HG03460 (cell line): Measurements from ENCODE around the gene SGCD.

ENCODE experiments used
- ATAC-seq: cut with Tn5 transposase; IDR thresholded peaks from one replicate; pipeline ENCODE4 v1.9.1; 2021; ENCODE audit not compliant: unreplicated experiment

The SGCD gene

DNA sequence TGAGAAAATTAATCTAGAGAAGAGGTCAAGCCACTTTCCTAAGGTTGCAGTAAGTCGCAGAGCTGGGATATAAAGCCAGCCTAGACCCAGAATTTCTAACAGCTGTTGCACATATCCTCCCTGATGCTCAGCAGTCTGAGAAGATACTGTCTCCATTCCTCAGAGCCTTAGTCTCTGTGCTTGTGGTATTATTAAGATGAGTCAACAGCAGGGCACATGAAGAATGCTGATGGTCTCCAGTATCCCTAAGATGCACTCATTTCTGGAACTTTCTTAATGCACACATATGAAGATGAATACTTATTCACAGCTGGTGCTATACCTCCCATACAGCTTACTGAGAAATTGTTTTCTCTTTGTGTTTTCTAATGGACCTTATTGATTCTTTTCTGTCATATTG, 32.5 kb downstream of the SGCD start:
- no peak for ATAC-seq

DNA sequence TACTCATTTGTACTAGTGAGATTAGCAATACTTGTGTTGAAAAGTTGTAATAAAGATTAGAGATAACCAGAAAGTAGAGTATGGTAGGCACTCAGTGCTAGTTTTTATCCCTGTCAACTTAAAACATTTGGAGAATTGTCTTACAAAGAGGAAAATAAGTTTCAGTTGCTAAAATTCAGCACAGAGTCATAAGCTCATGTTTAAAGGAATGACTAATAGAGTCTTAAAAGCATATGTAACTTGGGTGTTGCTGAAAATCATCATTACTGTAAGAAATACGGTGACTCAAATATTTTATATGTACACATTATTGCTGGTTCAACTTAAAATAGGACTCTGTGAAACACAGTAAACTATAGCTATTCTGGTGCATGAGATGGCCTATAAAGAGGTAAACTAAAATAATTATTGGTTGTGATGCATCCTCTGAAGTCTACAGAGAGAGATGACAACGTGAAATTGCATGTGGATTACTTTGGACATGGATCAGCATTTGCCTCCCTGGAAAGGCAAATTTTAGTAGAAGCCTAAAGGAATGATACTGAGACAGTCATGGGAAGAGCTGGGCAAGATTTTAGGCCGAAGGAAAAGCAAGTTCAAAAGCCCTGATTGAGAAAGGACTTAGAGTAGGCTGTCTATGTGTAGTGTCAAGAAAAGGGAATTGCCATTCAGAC, 34.6 kb downstream of the SGCD start:
- ATAC-seq = no peak

DNA sequence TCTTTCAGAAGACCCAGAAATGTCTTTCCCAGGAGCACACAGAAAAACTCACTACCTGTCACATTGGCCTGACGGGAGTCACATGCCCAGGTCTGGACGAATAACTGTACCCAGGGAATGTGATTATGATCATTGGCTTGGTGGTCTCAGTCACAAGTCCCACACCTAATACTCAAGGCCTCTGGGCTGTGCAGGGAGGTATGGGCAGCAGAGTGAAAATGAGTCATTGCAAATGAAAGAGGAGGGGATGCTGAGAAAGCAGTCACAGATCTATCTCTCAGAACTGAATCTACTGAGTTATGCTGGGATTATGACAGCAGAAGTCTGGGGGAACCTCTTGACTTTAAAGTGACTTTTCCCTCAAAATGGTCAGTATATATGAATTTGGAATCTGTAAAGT, 36.9 kb downstream of the SGCD start:
- no peak for ATAC-seq

DNA sequence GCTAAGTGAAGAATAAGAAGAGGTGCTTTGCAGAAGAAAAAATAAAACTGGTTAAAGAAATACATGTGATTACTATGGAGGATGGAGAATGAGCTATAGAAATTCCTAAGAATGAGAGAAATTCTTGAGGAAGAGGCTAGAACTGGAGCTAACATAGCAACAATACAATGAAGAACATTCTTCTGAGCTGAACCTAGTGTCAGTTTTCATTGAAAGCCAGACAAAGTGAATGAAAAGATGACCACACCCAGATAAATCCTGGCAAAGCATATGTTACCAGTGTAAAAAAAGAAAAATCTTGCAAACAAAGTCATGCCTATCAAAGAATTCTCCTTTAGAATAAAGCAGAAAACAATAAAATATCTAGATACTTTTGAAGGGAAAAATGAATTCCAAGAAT, 39.6 kb downstream of the SGCD start:
- ATAC-seq = no peak

DNA sequence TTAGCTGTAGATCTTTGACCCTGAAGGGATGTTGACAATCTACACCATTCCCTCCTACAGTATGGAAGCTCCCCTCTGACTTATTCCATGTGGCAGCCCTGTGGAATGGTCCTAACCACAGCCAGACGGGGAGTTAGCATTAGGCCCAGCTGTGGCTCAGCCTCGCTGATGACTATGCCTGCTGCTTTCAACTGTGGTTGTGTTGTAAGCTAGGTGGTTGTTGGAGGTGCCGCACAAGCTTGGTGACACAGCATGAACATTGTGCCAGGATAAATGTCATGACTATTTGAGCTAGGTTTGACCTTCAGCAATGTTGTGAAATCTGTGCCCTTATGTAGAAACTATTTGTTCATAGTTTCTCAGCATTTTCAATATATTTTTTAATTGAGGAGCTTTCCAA, 40.6 kb downstream of the SGCD start:
- no peak for ATAC-seq

DNA sequence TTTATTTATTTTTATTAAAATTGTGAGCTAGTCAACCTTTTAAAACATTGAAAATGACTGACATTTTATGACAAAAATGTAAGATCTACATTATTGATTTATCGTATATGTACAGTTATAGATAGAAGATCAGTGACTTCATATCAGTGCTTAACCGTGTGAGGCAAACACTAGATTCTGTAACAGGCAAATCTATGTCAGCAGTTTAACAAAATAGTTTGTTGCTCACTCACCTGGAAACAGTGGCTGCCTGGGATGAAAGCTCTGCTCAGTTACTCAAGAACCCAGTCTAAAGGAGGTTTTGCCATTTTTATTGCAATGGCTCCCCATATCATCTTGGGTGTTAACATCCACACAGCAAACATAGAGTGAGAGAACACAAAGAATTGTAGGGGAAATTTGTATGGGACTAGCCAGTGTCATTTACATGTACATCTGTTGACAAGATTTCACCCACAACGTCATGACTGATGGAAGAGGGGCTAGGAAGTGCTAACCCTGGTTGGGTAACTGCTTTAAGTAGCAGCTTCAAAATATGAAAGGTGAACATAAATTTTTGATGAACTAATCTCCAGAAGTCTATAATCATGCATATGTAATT, 49.0 kb downstream of the SGCD start:
- ATAC-seq = peak; percentile 61

DNA sequence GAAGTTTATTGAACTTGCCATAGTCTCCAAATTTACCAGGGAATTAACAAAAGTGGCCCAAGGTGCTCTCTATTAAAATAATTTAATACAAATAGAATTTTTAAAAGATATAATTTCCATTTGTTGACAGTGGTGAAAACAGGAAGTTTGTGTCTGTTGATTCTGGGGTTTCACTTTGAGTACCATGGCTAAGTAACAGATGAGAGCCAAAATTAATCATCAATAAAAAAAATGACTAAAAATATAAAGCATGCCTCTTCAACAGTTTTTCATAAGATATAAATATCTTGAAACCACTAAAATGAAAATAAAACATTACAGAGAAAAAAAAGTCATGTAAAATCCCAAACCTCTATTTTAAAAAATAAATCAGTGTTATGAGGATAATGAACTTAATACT, 49.8 kb downstream of the SGCD start:
- ATAC-seq = peak; percentile 72

DNA sequence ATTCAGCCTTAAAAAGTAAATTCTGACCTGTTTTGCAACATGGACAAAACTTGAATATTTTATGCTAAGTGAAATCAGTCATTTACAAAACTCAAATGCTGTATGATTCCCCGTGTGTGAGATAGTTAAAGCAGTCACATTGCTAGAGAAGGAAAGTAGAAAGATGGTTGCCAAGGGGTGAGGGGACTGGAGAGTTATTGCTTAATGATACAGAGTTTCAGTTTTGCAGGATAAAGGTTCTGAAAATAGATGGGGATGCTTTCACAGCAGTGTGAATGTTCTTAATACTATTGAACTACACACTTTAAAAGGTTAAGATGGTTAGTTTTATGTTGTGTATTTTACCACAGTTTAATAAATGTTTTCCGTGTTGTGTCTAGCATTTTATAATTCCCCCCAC, 51.2 kb downstream of the SGCD start:
- peak; percentile 43 for ATAC-seq

DNA sequence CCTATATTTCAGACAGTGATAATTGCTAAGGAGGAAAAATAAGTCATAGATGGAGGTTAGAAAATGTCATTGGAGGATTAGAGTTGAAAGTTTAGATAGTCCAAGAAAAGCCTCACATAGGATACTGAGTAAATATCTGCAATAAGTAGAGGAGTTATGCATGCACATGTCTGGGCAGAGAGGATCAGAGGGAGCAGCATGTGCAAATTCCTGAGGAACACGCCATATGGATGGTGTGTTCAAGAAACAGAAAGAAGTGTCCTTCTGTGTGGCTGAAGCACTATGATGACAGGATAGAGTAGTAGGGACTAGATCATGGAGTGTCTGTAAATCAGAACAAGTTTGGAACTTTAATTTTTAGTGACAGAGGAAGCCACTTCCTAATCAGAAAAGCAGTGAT, 52.2 kb downstream of the SGCD start:
- ATAC-seq = no peak

DNA sequence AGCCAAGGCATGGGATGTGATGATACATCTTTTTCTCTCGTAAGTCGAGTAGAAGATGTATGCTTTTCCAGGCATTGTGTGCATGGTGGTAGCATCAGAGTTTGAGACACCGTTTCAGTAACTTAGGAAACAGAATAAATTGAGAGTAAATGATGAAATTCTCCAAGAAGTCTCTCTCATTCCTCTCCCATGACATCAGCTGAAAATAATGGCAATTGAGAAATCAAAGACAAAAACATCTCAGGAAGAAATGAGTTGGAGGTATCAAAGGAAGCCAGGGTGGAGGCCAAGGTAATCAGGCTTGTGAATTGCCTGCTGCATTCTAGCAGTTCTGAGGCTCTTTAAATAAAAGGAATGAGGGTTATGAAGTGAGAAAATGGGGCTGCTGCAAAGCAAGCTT, 53.9 kb downstream of the SGCD start:
- ATAC-seq = no peak

DNA sequence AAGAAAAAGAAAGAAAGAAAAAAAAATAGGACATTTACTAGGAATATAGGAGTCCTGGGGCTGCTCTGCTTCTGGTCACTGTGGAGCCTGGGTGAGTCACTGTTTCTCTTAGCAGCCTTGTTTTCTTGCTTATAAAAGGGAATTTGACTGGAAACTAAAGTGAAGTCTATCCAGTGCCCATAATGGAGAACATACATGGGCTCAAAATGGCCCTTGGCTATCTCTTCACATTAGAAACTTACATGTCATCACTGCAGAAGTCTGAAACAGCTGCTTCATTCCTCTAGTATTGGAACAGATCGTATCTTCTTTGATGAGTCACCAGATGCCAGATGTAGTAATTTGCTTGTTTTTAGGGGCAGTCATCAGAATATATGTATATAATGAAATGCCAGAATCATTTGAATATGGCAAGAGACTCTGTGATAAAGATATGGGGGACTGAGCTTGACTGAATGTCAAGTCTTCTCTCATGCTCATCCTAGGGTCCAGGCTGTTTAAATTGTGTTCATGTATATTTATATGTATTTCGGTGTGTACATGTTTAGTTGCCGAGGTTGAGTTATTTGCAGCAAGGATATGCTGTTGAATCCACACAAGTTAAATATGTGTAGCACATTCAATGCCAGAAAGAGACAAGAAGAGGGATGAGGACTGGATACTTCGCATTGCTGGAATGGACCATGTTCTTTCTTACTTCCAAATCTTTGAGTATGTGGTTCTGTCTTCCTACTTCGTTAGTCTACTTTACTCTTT, 56.7 kb downstream of the SGCD start:
- ATAC-seq = no peak

DNA sequence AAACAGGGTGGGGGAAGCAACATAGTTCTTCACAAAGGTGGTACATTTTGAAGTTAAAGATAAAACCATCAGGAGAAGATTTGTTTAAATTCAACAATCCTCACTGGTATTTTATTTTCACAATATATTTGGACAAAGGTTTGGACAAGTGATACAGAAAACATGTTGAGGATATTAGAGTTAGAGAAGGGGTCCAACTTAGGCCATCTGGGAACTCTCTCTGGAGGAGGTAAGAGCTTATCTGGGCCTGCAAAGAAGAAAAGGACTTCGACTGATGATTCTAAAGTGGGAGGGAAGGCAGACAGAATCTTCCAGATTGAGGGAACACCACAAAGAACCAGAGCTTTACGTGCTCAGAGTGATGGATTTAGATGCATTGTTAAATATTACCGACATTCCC, 58.5 kb downstream of the SGCD start:
- no peak for ATAC-seq

DNA sequence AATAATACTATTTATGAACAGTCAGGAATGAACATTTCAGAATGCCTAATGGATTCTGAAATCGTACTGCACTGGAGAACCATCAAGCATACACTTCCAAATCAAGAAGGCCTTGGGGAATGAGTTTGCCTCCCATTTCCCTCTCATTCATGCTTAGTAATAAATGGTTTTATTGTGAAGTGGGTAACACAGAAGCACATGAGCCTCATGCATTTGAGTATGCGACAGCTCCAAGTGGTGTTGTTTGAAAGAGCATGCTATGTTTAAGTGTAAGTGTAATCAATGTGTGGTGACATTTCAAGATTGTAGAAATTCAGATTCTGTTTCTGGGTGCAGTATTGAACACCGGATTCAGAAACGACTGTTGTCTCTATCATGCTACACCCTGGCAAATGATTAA, 60.0 kb downstream of the SGCD start:
- no peak for ATAC-seq

DNA sequence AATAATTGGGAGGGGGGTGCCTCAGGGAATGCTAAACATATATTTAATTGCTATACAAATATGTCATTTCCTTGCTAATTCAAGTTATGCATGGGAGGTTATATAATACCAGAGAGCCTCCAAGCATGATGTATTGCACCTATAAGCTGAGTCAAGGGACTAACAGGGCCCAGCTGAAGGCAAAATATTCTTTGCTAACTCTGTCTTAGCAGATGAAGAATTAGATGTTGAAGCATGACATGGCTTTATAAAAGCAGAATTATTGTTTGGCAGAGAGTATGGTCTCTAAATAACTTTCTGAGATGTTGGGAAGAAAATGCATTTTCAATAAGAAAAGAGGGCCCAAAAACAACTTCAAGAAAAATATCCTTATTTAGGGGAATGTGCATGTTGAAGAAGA, 60.4 kb downstream of the SGCD start:
- no peak for ATAC-seq

DNA sequence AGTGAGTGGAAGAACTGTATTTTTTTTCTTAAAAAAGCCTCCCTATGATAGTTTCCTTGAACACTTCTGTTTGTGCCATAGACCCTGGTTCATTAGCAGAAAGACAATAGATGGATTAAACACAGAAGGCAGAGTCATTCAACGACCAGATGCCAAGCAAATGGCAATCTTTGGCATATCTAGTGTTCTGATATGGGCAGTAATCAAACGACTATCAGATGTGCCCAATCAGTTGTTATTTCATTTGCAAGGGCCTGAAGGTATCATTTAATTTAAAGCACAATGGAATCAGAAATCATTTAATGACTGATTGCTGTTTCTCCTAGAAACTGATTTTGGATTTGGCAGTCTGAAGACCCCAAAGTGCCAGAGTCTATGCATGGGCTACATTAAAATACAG, 61.3 kb downstream of the SGCD start:
- ATAC-seq = no peak

DNA sequence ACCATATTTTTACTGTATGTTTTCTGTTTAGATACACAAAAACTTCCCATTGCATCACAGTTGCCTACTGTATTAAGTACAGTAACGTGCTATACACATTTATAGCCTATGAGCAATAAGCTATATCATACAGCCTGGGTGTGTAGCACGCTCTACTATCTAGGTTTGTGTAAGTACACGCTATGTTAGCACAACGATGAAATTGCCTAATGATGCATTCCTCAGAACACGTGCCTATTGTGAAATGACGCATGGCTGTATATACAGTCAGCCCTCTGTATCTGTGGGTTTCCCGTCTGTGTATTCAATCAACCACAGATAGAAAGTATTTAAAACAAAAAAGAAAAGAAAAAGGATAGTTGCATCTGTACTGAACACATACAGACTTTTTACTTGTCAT, 64.2 kb downstream of the SGCD start:
- ATAC-seq = no peak

DNA sequence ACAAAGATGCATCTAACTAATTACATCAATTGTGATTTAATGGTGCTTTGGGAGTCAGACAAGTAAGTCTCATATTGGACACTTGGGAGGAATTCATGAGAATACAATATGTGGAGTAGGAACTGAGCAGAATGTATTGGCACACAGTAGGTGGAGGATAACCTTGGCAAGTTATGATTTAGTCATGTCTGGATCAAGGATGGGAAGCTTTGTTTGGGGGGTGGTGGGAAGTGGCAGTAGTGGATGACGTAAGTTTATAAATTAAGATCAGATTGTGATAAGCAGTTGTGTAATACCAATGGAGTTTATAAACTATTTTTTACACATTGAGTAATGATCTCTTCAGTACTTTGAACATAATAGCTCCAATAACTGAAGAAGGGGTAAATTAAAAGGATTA, 67.0 kb downstream of the SGCD start:
- ATAC-seq = no peak

DNA sequence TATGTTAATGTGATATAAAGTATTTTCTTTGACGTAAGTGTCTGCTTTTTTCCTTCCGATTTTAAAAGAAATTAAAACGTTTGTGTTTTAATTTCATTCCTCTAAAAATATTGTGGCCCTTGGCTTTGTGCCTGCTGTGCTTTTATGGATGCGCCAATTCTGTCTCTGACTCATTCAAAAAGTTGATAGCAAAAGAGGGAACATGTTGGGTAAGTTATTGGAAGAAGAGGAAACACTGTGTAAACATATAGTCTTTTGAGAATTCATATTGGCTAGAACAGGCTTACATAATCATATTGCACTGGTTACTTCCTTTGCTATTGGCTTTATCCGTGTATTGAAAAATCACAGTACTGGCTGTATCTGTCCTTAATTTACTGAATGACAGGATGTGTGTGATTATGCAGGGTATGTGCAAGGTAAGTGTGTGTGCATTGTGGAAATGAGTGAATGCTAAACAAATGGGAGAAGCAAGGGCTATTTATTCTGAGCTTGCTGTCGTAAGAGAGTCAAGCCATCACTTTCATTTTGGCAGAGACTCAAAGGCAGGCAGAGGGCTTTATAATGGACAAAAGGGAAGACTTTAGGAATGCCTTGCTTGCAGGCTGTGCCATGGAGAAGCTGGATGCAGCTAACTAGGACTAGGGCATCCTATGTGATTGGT, 67.8 kb downstream of the SGCD start:
- ATAC-seq = no peak

DNA sequence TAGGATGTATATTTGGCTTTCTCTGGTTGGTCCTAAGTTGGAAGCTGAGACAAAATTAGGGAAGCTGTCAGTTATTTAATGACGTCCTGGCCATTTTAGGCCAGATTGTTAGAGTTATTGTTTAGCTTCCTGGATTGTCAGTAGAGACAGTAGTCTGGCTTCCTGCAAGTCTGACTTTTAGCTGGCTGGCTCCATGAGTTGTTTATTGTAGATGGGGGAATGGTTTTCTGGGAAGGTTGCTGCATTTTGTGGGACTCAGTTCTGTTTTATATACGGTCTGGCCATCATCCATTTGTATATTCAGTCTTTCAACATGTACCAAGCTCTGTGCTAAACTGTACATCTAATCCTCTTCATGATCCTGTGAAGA, 68.3 kb downstream of the SGCD start:
- ATAC-seq = no peak

DNA sequence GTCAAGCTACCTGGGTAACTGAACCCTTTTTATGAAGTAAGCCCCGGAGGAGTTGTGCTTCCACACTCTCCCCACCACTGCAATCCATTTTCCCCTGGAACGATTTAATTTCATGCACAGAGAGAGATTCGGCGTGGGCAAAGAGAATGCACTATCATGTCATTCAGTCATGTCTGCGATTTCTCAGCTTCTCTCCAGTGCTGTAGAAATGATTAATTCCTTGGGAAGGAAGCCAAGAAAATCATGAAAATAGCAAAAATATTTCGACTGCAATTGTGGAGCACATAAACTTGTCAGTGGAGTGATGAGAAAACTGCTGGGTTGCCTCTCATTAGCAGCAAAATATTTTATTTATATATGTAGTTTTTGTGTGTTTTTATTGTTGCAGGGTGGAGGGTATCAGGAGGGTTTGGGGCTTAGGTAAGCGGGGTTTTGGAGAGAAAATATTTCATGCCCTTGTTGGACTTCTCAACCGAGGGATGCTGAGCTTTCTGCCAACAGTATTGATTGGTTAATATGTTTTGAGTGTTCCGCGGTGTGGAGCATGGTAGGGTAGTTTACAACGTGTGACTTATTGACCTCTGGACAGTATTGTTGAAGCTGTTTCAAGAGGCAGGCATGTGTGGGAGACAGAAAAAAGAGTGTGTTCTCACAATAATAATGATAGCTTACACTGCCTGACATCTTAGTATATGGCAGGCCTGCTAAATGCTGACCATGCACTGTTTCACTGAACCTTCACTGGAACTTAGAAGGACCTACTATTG, 69.3 kb downstream of the SGCD start:
- ATAC-seq = no peak

DNA sequence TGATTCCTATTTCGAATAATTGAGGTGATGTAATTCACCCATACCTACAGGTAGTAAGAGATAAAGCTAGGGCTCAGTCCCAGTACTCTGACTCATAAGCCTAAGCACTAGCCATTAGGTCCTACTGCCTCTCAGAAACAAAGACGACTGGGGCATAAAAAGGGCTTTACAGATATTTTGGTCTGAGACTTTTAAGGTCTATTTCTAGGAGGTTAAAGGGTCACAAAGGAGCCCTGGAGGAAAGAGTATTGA, 69.8 kb downstream of the SGCD start:
- ATAC-seq = no peak

DNA sequence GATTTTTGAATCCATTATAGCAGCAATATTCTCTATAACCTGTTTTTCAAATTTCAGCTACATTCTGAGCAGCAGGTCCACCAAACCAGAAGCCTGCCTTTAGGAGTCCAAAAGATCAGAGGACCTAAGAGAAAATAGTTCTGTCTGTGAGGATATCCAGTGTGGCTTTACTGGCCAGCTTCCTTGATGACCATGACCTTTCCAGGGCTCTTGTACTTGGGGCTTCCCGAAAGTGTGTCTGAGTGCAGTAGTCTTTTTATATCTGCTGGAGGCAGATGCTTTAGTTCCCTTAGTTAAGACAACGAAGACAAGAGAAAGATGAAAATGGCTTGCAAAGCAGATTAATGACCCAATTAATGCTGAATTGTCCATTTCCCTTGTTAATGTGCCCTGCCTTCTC, 72.4 kb downstream of the SGCD start:
- ATAC-seq = no peak
